ENCODE results near the gene PTGS1.
"Not testable (repeated sequence)": the region's sequence is repeated elsewhere in the genome, so short reads cannot be mapped to it uniquely, and the experiment has no call there.

Gene PTGS1

DNA sequence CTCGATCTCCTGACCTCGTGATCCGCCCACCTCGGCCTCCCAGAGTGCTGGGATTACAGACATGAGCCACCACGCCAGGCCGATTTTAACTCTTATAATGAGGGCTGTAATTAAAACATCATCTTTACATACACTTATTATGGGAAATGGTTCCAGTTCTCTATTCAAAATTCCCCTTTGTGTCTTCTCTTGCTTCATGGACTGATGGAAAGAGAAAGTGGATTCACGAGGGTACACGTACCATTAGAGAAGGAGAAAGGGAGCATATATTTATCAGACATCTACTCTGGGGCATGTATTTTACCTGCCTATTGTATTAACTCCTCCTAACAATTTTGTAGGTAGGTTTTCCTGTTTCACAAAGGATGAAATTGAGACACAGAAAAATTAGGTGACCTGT, 31.1 kb downstream of the PTGS1 start:
- DNase-seq: no peak

DNA sequence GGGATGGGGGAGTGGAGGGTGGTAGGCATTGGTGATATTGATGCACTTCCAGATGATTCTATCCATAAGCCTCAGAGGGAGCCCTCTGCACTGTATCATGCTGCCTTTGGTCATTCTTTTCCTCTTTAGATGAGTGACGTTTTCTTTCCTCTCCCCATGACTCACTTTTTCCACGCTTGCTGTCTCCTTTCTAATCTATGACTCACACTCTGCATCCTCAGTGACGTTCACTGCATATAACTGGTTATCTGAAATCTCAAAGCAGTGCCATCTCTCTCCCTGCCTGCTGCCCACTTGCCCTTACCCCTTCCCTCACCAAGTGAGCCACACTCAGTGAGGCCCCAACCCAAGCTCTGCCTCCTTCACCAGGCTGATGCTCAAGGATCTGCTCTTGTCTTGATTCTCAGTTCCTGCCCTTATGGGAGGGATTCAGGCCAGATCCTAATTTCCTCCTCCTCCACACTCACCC, 31.6 kb downstream of the PTGS1 start:
- DNase-seq: no peak

DNA sequence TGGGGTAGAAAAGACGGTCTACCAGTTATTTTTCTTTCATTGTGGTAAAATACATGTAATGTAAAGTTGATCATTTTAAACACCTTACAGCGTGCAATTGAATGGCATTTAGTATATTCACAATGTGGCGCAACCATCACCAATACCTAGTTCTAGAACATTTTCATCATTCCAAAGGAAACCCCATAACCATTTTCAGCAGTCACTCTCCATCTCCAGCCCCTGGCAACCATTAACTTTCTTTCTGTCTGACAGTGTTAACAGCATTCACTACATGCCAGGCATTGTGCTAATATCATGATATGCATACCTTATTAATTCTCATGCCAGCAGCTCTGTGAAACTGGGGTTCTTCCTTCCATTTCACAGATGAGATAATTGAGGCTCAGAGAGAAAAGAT, 32.0 kb downstream of the PTGS1 start:
- DNase-seq: no peak

DNA sequence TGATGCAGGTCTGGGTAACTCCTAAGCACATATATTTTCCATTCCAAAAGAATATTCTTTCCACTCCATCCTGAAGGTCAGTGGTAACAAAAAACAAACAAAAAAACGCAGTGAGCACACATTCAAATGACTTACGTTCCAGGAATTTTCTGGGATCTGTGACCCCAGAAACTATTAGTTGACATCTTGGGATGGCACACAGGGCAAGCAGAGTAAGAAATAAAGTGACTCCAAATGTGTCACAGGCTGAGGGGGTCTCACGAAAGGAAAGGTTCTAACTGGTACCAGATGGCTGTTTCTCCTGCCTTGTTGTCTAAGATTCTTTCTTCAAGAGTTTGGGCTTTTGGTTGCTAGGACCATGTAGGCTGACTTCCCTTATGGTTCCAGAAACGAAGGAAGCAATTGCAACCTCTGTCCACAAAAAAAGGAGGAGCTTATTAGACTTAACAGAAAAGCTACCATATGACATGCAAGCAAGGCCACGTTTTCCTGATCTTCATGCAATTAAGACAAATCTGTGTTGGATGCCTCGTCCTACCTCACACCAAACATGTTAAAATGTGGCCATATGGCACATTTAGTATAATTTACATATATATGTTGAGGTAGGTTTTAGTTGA, 32.7 kb downstream of the PTGS1 start:
- DNase-seq: no peak

DNA sequence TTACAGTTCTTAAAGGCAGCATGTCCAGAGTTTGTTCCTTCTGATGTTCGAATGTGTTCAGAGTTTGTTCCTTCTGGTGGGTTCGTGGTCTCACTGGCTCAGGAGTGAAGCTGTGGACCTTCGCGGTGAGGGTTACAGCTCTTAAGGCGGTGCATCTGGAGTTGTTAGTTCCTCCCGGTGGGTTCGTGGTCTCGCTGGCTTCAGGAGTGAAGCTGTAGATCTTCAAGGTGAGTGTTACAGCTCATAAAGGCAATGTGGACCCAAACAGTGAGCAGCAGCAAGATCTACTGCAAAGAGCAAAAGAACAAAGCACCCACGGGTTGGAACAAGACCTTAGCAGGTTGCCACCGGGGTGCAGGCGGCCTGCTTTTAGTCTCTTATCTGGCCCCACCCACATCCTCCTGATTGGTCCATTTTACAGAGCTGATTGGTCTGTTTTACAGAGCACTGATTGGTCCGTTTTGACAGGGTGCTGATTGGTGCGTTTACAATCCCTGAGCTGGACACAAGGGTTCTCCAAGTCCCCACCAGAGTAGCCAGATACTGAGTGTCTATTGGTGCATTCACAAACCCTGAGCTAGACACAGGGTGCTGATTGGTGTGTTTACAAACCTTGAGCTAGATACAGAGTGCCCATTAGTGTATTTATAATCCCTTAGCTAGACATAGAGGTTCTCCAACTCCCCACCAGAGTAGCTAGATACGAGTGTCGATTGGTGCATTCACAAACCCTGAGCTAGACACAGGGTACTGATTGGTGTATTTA, 34.7 kb downstream of the PTGS1 start:
- not testable (repeated sequence) for DNase-seq

DNA sequence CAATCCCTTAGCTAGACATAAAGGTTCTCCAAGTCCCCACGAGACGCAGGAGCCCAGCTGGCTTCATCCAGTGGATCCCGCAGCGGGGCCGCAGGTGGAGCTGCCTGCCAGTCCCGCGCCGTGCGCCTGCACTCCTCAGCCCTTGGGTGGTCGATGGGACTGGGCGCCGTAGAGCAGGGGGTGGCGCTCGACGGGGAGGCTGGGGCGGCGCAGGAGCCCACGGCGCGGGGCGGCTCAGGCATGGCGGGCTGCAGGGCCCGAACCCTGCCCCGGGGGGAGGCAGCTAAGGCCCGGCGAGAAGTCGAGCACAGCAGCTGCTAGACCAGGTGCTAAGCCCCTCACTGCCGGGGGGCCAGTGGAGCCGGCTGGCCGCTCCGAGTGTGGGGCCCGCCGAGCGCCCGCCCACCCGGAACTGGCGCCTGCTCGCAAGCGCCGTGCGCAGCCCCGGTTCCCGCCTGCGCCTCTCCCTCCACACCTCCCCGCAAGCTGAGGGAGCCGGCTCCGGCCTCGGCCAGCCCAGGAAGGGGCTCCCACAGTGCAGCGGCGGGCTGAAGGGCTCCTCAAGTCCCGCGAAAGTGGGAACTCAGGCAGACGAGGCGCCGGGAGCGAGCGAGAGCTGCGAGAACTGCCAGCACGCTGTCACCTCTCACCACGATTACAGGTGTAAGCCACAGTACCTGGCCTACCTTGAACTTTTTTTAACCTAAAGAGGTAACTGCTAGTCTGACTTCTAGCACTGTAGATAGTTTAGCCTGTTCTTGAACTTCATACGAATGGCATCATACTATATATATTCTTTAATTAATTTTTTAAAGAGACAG, 35.5 kb downstream of the PTGS1 start:
- DNase-seq: no peak

DNA sequence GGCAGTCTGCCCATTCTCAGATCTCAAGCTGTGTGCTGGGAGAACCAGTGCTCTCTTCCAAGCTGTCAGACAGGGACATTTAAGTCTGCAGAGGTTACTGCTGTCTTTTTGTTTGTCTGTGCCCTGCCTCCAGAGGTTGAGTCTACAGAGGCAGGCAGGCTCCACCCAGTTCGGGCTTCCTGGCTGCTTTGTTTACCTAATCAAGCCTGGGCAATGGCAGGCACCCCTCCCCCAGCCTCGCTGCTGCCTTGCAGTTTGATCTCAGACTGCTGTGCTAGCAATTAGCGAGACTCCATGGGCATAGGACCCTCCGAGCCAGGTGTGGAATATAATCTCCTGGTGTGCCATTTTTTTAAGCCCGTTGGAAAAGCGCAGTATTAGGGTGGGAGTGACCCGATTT, 43.3 kb downstream of the PTGS1 start:
- not testable (repeated sequence) for DNase-seq

DNA sequence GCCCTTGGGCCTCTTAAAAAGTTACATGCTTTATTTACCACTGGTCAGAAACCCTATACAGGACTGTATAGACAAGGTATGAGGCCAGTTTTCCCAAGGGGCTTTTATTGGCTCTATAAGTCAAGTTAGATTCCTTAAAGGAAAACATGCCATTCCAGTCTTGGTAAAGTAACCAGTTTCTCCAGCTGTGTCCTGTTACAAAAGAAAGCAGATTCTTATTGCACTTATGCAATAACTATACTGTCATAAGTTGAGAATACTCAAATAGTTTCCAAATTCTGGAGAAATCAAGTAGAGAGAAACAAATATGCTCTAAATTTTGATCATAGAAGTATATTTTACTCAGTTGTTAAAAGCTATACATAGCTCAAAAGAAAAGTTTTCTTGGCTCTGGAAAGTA, 47.2 kb downstream of the PTGS1 start:
- no peak for DNase-seq

DNA sequence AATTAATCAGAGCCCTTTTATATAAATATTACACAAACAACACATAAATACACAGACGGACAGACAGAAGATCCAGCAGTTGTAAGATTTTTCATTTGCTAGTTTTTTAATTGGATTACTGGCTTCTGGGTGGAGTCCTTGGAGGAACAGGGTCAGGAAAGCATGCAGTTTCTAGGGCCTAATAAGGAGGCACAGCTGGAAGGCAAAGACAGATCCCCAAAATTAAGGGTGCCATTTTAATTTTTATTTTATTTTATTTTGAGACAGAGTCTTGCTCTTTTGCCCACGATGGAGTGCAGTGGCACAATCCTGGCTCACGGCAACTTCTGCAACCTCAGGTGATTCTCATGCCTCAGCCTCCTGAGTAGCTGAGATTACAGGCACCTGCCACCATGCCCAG, 49.5 kb downstream of the PTGS1 start:
- DNase-seq: no peak

DNA sequence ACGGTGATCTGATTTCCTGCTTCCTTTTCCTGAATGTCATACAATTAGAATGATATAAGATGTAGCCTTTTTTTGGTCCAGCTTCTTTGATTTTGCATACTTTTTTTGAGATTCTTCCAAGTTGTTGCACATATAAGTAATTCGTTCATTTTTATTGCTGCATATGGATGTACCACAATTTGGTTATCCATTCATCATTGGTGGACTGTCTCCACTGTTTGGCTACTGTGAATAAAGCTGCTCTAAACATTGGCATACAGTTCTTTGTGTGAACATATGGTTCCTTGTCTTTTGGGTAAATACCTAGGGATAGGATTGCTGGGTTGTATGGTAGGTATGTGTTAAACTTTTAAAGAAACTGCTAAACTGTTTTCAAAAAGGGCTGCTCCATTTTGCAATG, 54.3 kb downstream of the PTGS1 start:
- DNase-seq: no peak

DNA sequence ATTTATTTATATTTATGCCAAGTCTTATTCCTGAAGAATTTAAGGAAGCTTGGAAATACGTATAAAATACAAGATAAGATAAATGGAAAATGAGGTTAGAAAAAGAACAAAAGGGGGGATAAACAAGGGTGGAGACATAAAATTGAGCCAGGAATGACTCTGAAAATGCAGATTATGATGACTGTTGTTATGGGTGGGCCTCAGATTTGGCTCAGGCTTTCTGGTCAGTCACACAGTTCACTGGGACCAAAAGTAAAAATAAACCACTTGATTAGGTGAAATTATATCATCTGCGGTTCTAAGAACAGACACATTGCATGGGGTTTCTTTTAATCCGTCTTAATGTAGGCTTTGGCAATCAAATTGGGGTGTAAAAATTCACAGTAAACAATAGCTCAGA, 55.9 kb downstream of the PTGS1 start:
- no peak for DNase-seq

DNA sequence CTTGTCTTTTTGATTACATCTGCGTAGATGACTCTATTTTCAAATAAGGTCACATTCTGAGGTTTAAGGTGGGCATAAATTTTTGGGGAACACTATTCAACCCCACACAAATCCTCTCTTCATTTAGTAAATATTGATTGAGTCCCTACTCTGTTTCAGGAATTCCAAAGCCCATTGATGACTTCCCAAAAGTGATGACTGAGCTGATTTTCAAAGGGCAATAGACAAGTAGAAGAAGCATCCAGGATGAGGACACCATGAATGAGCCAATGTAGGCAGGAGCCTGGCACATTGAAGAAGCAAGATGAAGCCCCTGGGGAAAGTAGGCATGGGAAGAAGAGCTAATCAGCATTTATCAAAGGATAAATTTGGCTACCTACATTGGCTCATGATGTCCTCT, 71.7 kb downstream of the PTGS1 start:
- no peak for DNase-seq

DNA sequence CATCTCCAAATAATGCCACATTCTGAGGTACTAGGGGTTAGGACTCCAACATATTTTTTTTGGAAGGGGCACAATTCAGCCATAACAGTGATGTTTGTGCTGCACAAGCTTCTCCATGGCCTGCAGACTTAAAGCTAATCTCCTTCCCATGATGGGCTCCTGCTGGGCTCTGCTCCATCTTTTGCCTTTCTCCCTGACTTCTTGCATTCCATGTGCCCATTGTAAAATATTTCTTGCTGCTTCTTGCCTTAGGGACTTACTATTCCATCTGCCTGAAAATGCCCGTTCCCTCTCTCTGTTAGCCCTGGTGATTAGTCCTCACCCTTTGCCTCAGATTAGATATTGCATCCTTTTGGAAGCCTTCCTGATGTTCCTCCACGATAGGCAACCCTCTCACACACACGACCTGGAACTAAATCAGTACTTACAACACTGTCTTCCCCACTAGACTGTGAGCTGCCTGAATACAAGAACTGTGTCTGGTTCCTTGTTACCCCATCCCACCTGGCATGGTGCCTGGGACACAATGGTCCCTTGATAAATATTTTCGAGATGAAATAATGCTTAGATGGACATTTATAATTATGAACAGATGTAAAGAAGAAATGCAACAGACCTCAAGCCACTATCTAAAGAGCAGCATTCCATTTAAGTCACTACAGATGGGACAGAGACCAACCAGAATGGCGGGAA, 73.4 kb downstream of the PTGS1 start:
- DNase-seq: no peak
